HCT116 (cell line): ENCODE measurements around the gene GPI. TPM values are rescaled to one million over a fixed set of nuclear protein-coding genes. Genes with fewer than 3 reads are reported as not detected.

Experiments used
- ATAC-seq: fragments of 200-7000 bp; cut with Tn5 transposase; 2 replicates; pipeline ENCODE4 v1.9.1; 2020; ENCODE audit warnings: mild to moderate bottlenecking, moderate library complexity
- BruUV-seq: library from RNA; stranded (reverse); fragments of 400-500 nt; replicated peaks from 2 replicates; lab custom pipeline; 2021; lab: Mats Ljungman, UMichigan
- CTCF ChIA-PET: fragments of 300-600 bp; sonication (Branson Sonifier 250); formaldehyde crosslinking; loops from one replicate; lab custom pipeline; 2021; ENCODE audit warnings: antibody characterized with exemption; lab: Charles Lee
- POLR2A ChIA-PET: fragments of 300-600, 350-600 bp; sonication (Branson Sonifier 250); formaldehyde crosslinking; loops from one replicate; lab custom pipeline; 2021; ENCODE audit warnings: antibody characterized with exemption; lab: Charles Lee
- RAD21 ChIA-PET, 2 experiments: fragments of 300-600 bp; sonication (Branson Sonifier 250); formaldehyde crosslinking; loops; one replicate each; lab custom pipeline; 2023; ENCODE audit warnings: low total read pairs in 2 of 2; ENCODE audit not compliant: uncharacterized antibody in 2 of 2, unreplicated experiment in 2 of 2, low non-redundant PET in 1 of 2; lab: Charles Lee
- DNase-seq: peaks from one replicate; pipeline ENCODE4 v3.0.0-alpha.2; 2010; ENCODE audit warnings: low read depth, low spot score
- H2AFZ ChIP-seq: fragments of 200-600 bp; shearing (Covaris generic), sonication (generic); 2 replicates; pipeline ENCODE4 v1.6.1; 2017; ENCODE audit warnings: low read depth, mixed run types, mixed read lengths, antibody characterized with exemption, low read length; ENCODE audit not compliant: poor library complexity, severe bottlenecking
- H3K27ac ChIP-seq: 2 replicates; pipeline ENCODE4 v1.5.1; 2012; ENCODE audit warnings: low read depth, low read length
- H3K27me3 ChIP-seq: fragments of 200-600 bp; sonication (generic); 2 replicates; pipeline ENCODE4 v1.6.1; 2016; ENCODE audit warnings: mixed run types, low read length, mixed read lengths; ENCODE audit not compliant: insufficient read depth
- H3K36me3 ChIP-seq, 2 experiments: fragments of 200-500 bp in 1 of 2; fragments of 200-600 bp in 1 of 2; sonication (Bioruptor generic) in 1 of 2; sonication (generic) in 1 of 2; 2 replicates each; pipeline versions ENCODE4 v1.5.1 to v1.6.1; 2014 to 2016; ENCODE audit warnings: low read length in 2 of 2, inconsistent platforms in 1 of 2, mixed read lengths in 1 of 2, mixed run types in 1 of 2; ENCODE audit not compliant: insufficient read depth in 2 of 2, control insufficient read depth in 1 of 2
- H3K4me1 ChIP-seq, 2 experiments: fragments of 200-600 bp in 1 of 2; sonication (generic) in 1 of 2; 2 replicates each; pipeline versions ENCODE4 v1.5.1 to v1.6.1; 2012 to 2017; ENCODE audit warnings: low read length in 2 of 2, inconsistent platforms in 1 of 2, mild to moderate bottlenecking in 1 of 2, mixed read lengths in 1 of 2, mixed run types in 1 of 2, moderate library complexity in 1 of 2; ENCODE audit not compliant: insufficient read depth in 2 of 2, control insufficient read depth in 1 of 2
- H3K4me2 ChIP-seq: fragments of 200-600 bp; sonication (generic); 2 replicates; pipeline ENCODE4 v1.6.1; 2017; ENCODE audit warnings: mixed run types, low read length, mixed read lengths
- H3K4me3 ChIP-seq, 2 experiments: fragments of 200-600 bp in 1 of 2; sonication (generic) in 1 of 2; replicated peaks in 1 of 2; 2 replicates each; pipeline ENCODE4 v1.5.1; 2011 to 2016; ENCODE audit warnings: low read length in 2 of 2, control low read depth in 1 of 2, low read depth in 1 of 2, mild to moderate bottlenecking in 1 of 2, mixed read lengths in 1 of 2, mixed run types in 1 of 2
- H3K79me2 ChIP-seq: fragments of 200-600 bp; sonication (generic); 2 replicates; pipeline ENCODE4 v1.6.1; 2017; ENCODE audit warnings: mild to moderate bottlenecking, mixed run types, low read length, moderate library complexity, mixed read lengths; ENCODE audit not compliant: insufficient read depth
- H3K9ac ChIP-seq: fragments of 200-600 bp; sonication (generic); 2 replicates; pipeline ENCODE4 v1.6.1; 2016; ENCODE audit warnings: low read length, mixed read lengths
- H3K9me2 ChIP-seq: fragments of 200-600 bp; sonication (generic), shearing (Covaris generic); 2 replicates; pipeline ENCODE4 v1.6.1; 2017; ENCODE audit warnings: mixed run types, mild to moderate bottlenecking, moderate library complexity; ENCODE audit not compliant: insufficient read depth
- H3K9me3 ChIP-seq, 2 experiments: fragments of 200-500 bp in 1 of 2; fragments of 200-600 bp in 1 of 2; sonication (Bioruptor generic) in 1 of 2; sonication (generic) in 1 of 2; 2 replicates each; pipeline ENCODE4 v1.6.1; 2014 to 2017; ENCODE audit warnings: low read length in 2 of 2, mixed read lengths in 2 of 2, inconsistent platforms in 1 of 2, low read depth in 1 of 2, mild to moderate bottlenecking in 1 of 2, mixed run types in 1 of 2, moderate library complexity in 1 of 2; ENCODE audit not compliant: control insufficient read depth in 1 of 2, insufficient read depth in 1 of 2
- H4K20me1 ChIP-seq: fragments of 200-600 bp; sonication (generic), shearing (Covaris generic); 2 replicates; pipeline ENCODE4 v1.6.1; 2017; ENCODE audit warnings: mixed run types, mild to moderate bottlenecking, moderate library complexity; ENCODE audit not compliant: insufficient read depth
- ATF3 ChIP-seq: IDR thresholded peaks from 2 replicates; pipeline ENCODE4 v1.6.1; 2012
- CBX3 ChIP-seq: IDR thresholded peaks from 2 replicates; pipeline ENCODE4 v1.6.1; 2012; ENCODE audit warnings: low read depth
- ELF1 ChIP-seq: IDR thresholded peaks from 2 replicates; pipeline ENCODE4 v1.6.1; 2012; ENCODE audit warnings: low read depth, borderline replicate concordance
- EZH2 ChIP-seq: fragments of 200-600 bp; sonication (generic); IDR thresholded peaks from 2 replicates; pipeline ENCODE4 v1.6.1; 2017; ENCODE audit warnings: antibody characterized with exemption, mixed run types
- FOSL1 ChIP-seq: IDR thresholded peaks from 2 replicates; pipeline ENCODE4 v1.6.1; 2012; ENCODE audit warnings: low read depth
- JUND ChIP-seq: IDR thresholded peaks from 2 replicates; pipeline ENCODE4 v1.6.1; 2012
- POLR2A ChIP-seq: IDR thresholded peaks from 2 replicates; pipeline ENCODE4 v1.7.0; 2011; ENCODE audit warnings: borderline replicate concordance; ENCODE audit not compliant: insufficient read depth, insufficient read length; ENCODE audit errors: extremely low read depth
- POLR2AphosphoS5 ChIP-seq: IDR thresholded peaks from 2 replicates; pipeline ENCODE4 v1.6.1; 2011; ENCODE audit warnings: mild to moderate bottlenecking, low read depth, low read length, moderate library complexity
- SIN3A ChIP-seq: IDR thresholded peaks from 2 replicates; pipeline ENCODE4 v1.6.1; 2012; ENCODE audit warnings: low read depth
- SP1 ChIP-seq: IDR thresholded peaks from 2 replicates; pipeline ENCODE4 v1.6.1; 2012; ENCODE audit warnings: low read depth
- SRF ChIP-seq: IDR thresholded peaks from 2 replicates; pipeline ENCODE4 v1.6.1; 2012; ENCODE audit warnings: low read depth
- TCF7L2 ChIP-seq: IDR thresholded peaks from 2 replicates; pipeline ENCODE4 v1.7.0; 2011; ENCODE audit warnings: borderline replicate concordance, inconsistent platforms; ENCODE audit not compliant: insufficient read depth, insufficient read length; ENCODE audit errors: extremely low read depth
- ZFX ChIP-seq: fragments of 450-650 bp; IDR thresholded peaks from 2 replicates; pipeline ENCODE4 v1.6.1; 2017
- intact Hi-C: fragments of 100-400 bp; cut with micrococcal nuclease; formaldehyde crosslinking; loops from 2 replicates; pipeline ENCODE4 v1.10.0; 2022
- total RNA-seq: library from RNA; stranded (reverse); gene quantifications from one replicate; pipeline ENCODE4 v1.2.1, GENCODE V29; 2021; ENCODE audit not compliant: unreplicated experiment
- TF ChIP-seq, protein P1 (sequence below): IDR thresholded peaks from 2 replicates; pipeline ENCODE4 v1.6.1; 2012; ENCODE audit warnings: low read depth

The GPI gene
- total RNA-seq, 1 experiment from 2014 or later: 787 TPM

- Histone ChIP-seq H3K27me3 (no peaks in the 10 kb centered on the region), H3K9me3 (no peaks in the 10 kb centered on the region), H3K9ac (no peak overlapping the region), H4K20me1 (no peaks in the 10 kb centered on the region), H3K4me3 (no peak overlapping the region), H2AFZ (no peak overlapping the region), H3K4me2 (no peak overlapping the region), H3K27ac (no peak overlapping the region), H3K4me1 (no peaks in the 10 kb centered on the region), H3K9me2 (no peaks in the 10 kb centered on the region), H3K36me3 (peaks cover 0 to 12% of the 10 kb centered on the region in 2 experiments; a peak in 2 of 4 replicates), H3K79me2 (no peaks in the 10 kb centered on the region)
- no TSS peak for BruUV-seq
- RAD21 ChIA-PET: no interaction called here
- ATAC-seq (no peak), DNase-seq (no peak)
- intact Hi-C loops: no loop called here
- CTCF ChIA-PET: no interaction called here
- TF ChIP-seq FOSL1: no peak
- TF ChIP-seq EZH2: no peak
- no peak for TF ChIP-seq POLR2A
- TF ChIP-seq TCF7L2: no peak
- TF ChIP-seq SP1: no peak
- no peak for TF ChIP-seq SRF
- no peak for TF ChIP-seq POLR2AphosphoS5
- no peak for TF ChIP-seq ATF3
- no peak for TF ChIP-seq JUND
- TF ChIP-seq ELF1: no peak
- TF ChIP-seq ZFX: no peak
- TF ChIP-seq, protein P1, sequence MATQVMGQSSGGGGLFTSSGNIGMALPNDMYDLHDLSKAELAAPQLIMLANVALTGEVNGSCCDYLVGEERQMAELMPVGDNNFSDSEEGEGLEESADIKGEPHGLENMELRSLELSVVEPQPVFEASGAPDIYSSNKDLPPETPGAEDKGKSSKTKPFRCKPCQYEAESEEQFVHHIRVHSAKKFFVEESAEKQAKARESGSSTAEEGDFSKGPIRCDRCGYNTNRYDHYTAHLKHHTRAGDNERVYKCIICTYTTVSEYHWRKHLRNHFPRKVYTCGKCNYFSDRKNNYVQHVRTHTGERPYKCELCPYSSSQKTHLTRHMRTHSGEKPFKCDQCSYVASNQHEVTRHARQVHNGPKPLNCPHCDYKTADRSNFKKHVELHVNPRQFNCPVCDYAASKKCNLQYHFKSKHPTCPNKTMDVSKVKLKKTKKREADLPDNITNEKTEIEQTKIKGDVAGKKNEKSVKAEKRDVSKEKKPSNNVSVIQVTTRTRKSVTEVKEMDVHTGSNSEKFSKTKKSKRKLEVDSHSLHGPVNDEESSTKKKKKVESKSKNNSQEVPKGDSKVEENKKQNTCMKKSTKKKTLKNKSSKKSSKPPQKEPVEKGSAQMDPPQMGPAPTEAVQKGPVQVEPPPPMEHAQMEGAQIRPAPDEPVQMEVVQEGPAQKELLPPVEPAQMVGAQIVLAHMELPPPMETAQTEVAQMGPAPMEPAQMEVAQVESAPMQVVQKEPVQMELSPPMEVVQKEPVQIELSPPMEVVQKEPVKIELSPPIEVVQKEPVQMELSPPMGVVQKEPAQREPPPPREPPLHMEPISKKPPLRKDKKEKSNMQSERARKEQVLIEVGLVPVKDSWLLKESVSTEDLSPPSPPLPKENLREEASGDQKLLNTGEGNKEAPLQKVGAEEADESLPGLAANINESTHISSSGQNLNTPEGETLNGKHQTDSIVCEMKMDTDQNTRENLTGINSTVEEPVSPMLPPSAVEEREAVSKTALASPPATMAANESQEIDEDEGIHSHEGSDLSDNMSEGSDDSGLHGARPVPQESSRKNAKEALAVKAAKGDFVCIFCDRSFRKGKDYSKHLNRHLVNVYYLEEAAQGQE: no peak
- TF ChIP-seq SIN3A: no peak
- no peak for TF ChIP-seq CBX3
- POLR2A ChIA-PET: no interaction called here
Observed at GRCh38 chr19:34324320-34324719, 40.7 kb upstream of the GPI start.
